ENCODE results near the gene TNFAIP8.

- no peak for TF ChIP-seq CTCF (IDR thresholded peaks at IDR 0.05)
- no peak for TF ChIP-seq POLR2A (IDR thresholded peaks at IDR 0.05; ENCODE audit: low read depth)
- TF ChIP-seq EP300 (IDR thresholded peaks at IDR 0.05): no peak
These were observed 15.3 kb downstream of the TNFAIP8 start for GRCh38 chr5:119371146-119371545.

Data from esophagus muscularis mucosa (tissue), 4 donors.